GM11168 (cell line): Measurements from ENCODE around the gene TBL1XR1.

Experiments used
- in situ Hi-C: fragments of 300-500 bp; cut with MboI; formaldehyde crosslinking; loops from one replicate; pipeline ENCODE4 v1.12.0; 2022; ENCODE audit warnings: low sequenced_read_pairs; ENCODE audit not compliant: unreplicated experiment

TBL1XR1 gene

GRCh38 chr3:177080122-177080521, 117.2 kb downstream of the TBL1XR1 start:
- in situ Hi-C loops: no loop called here

- in situ Hi-C loops: no loop called here
Observed at GRCh38 chr3:177079684-177080083, 117.6 kb downstream of the TBL1XR1 start.

GRCh38 chr3:177071496-177072156, 125.7 kb downstream of the TBL1XR1 start:
- in situ Hi-C loops: no loop called here

- in situ Hi-C loops: no loop called here
Observed at GRCh38 chr3:177069514-177070329, 127.6 kb downstream of the TBL1XR1 start.

- in situ Hi-C loops: no loop called here
Observed at GRCh38 chr3:177068967-177069366, 128.3 kb downstream of the TBL1XR1 start.

GRCh38 chr3:177066068-177066467, 131.2 kb downstream of the TBL1XR1 start:
- in situ Hi-C loops: no loop called here

GRCh38 chr3:177065285-177066033, 131.8 kb downstream of the TBL1XR1 start:
- in situ Hi-C loops: no loop called here

- in situ Hi-C loops: no loop called here
Observed at GRCh38 chr3:177062052-177062732, 135.1 kb downstream of the TBL1XR1 start.

- in situ Hi-C loops: no loop called here
Observed at GRCh38 chr3:177061369-177061768, 135.9 kb downstream of the TBL1XR1 start.

- in situ Hi-C loops: no loop called here
Observed at GRCh38 chr3:177060492-177060891, 136.8 kb downstream of the TBL1XR1 start.

GRCh38 chr3:177058648-177059047, 138.6 kb downstream of the TBL1XR1 start:
- in situ Hi-C loops: loop anchor here (10.0 kb wide), 2 partner anchors 136 to 296 kb away; partner anchors contain the start of gene TBL1XR1

- in situ Hi-C loops: loop anchor here (10.0 kb wide), 2 partner anchors 137 to 297 kb away; partner anchors contain the start of gene TBL1XR1
Observed at GRCh38 chr3:177057768-177058167, 139.5 kb downstream of the TBL1XR1 start.

- in situ Hi-C loops: loop anchor here (10.0 kb wide), 2 partner anchors 138 to 298 kb away; partner anchors contain the start of gene TBL1XR1
Observed at GRCh38 chr3:177056927-177057326, 140.4 kb downstream of the TBL1XR1 start.

GRCh38 chr3:177055605-177056571, 141.4 kb downstream of the TBL1XR1 start:
- in situ Hi-C loops: loop anchor here (10.0 kb wide), 2 partner anchors 139 to 299 kb away; partner anchors contain the start of gene TBL1XR1

GRCh38 chr3:177053107-177053506, 144.2 kb downstream of the TBL1XR1 start:
- in situ Hi-C loops: loop anchor here (10.0 kb wide), 2 partner anchors 142 to 302 kb away; partner anchors contain the start of gene TBL1XR1

- in situ Hi-C loops: loop anchor here (10.0 kb wide), 2 partner anchors 143 to 303 kb away; partner anchors contain the start of gene TBL1XR1
Observed at GRCh38 chr3:177051411-177051810, 145.9 kb downstream of the TBL1XR1 start.

GRCh38 chr3:177050501-177051237, 146.6 kb downstream of the TBL1XR1 start:
- in situ Hi-C loops: loop anchor here (10.0 kb wide), 2 partner anchors 144 to 304 kb away; partner anchors contain the start of gene TBL1XR1

GRCh38 chr3:177045767-177046166, 151.5 kb downstream of the TBL1XR1 start:
- in situ Hi-C loops: no loop called here
